ENCODE measurements around the gene NPTN.

The NPTN gene

DNA sequence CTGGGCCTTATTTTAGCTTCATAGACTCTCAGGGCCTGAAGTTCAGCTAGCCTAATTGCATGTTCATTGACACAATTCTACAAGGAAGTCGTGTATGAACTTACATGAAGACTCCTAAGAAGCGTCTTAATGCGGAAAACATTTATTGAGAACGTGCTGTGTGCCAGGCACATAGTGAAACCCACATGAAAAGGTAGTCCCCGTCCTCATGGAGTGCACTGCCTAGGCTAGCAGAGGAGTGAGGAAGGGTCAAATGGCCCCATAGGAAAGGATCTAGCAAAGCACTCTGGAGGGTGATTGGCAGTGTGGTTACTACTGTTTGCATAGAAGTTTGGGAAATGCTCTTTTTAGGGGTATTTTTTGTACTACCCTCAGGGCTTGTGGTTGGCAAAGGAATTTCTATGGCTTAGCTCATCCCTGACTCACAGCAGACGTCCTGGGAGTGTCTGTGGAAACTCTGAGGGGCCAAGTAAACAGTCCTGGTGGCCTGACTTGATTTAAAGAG lies 854 bp upstream of the NPTN start:
- no peak for DNase-seq (ENCODE audit: extremely low read depth in 1 of 2, low read depth in 1 of 2)

DNA sequence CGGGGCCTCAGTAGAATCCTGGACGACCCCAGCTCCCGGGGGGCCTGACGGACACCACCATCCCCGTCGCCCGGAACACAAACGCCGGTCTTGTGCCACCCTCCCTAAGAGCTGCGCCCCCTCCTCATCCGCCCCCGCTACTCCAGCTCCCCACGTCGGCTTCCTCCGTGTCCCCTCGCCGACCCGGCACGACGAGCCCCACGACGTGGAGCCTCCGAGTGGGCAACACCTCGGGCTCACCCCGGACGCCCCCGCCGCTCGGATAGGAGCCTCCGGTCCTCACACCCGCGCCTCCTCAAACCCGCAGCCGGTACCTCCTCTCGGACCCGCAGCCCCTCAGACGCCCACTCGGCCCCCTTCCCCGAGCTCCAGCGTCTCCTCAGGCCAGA lies 525 bp downstream of the NPTN start:
- no peak for DNase-seq (ENCODE audit: extremely low read depth in 1 of 2, low read depth in 1 of 2)

DNA sequence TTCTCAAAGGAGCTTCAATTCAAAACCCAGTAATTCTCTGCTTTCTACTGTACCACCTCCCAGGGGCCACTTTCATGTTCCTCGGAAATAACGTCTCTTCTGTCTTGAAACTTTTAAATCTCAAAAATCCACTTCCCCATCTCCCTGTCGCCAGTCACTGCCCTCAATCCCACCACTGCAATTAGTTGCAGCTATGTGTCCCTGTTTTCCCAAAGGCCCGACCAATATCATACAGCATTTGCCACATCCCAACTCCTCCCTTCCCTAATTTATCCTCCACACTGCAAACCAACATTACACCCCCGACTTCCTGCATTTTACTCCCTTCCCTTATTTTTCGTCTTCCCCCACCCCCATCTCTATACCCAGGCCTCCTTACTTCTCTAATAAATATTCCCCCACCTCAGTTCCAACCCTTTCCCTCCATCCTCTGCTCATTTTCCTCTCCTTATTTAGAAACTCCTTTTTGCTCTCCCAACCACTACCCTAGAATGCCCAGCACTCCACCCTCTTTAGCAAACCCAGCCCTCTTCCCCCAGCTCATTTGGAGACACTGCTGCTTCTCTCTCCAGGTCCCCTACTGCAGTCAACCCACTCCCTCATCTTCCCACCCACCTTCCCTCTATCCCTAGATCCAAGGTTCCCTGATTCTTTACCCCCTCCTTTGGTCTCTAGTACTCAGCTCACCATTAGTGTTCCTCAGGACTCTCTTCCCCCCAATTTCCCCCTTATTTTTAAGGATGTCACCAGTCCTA lies 1.1 kb downstream of the NPTN start:
- DNase-seq (ENCODE audit: extremely low read depth in 1 of 2, low read depth in 1 of 2): no peak

DNA sequence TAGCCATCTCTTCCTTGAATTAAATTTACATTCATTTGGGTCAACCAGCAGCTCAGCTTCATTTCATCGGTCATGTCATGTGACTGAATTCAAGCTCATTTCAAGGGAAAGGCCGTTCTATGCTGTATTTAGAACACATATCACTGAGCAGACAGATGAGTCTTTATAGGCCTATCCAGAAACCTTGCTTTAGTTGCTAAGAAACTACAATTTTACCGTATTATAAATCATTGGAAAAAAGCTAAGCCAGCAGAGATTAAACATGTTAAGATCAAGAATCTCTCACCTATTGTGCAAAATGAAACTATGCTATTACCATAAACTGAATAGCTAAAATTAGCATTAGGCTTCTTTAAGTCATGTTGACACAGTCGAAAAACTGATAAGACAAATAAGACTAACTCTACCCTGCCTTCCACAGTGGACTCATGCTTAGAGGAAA lies 2.2 kb downstream of the NPTN start:
- no peak for DNase-seq (ENCODE audit: extremely low read depth in 1 of 2, low read depth in 1 of 2)

DNA sequence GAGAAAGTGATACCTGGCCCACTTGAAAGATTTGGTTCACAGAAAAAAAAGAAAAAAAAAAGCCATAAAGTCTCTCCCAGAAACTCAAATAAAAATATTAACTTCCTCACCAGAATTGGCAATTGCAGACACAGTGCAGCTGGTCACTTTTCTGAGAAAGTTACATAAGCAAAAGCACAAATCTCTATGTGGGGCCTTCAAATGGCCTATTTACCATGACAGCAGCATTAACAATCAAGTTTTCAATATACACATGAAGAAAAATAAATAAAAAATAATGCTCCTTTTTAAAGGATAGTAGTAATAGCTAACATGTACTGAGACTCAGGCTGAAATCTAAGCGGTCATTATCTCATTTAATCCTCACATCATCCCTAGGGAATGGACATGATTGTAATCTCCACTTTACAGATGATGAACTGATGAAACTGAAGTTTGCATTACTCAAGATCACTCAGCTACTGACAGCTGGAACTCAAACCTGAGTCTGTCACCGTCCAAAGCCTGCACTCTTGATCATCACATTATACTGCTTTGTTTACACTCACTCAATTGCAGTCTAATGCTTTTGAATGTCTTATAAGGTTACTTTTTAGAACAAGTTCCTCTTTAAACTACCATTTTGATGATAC lies 3.3 kb downstream of the NPTN start:
- DNase-seq (ENCODE audit: extremely low read depth in 1 of 2, low read depth in 1 of 2): no peak

DNA sequence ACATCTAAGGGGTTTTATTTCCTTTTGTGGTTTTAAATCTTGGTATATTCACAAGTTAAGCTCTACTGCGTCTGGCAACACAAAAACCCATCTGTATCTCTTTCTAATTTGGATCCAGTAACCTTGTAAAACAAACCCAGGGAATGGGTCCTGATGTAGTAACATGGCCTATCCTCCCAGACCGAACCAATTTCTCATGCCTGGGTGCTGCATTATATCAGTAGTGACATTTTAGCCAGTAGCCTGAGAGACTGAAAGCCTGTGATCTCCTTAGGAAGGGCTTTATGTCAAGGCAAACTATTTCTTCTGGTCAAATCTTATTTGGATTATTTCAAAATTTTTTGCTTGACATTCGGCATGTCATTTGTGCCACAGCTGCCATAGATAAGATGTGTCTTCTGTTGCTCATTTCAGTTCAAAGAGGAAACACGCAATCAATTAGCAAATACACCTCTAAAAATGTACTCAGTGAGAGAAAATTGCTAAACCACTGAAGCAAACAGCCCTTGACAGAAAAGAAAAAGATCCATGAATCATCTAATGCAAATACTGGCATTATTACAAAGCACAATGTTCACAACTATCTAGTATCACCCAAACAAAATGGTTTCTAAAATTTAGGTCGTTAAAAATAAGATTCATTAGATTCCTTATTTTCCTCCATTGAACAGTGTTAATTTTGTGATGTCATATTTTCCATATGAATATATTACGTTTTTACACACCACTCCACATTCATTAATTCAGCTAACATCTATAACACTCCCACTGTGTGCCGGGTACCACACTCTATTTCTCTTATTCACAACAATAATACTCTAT lies 4.0 kb downstream of the NPTN start:
- DNase-seq (ENCODE audit: extremely low read depth in 1 of 2, low read depth in 1 of 2): no peak

DNA sequence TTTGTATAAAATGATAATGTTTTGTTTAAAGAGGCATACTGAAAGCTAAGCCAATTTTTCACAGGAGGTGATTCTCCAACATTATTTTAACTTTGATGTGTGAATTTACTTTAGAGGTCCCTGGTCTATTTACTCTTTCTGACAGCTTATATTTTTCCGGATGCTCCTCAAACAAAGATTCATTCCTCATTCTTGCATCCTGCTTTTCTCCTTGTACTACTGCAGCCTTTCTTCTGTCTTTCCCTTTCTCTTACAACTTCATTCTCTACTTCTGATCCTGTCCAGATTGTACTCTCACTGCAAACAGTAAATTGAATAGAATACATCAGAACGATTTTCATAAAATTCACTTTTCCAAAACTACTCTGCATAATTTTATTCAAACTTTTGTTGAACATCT lies 5.1 kb downstream of the NPTN start:
- DNase-seq (ENCODE audit: extremely low read depth in 1 of 2, low read depth in 1 of 2): no peak

DNA sequence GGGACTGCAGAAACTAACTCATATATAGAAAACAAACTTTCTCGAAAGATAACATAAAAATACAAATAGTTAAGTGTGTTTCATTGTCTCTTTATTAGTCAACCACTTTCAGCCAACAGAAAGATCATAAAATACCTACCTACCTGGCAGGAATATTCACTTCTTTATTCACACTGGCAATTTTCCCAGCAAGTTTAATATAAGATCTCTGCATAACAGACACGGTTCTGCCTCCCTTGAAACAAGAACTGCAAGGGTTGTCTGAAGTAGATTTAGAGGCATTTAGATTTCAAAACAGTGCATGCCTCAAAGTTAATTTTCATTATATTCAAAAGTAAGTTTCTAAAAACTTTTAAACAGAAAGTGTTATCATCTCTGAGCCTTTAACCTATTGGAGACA lies 7.1 kb downstream of the NPTN start:
- DNase-seq (ENCODE audit: extremely low read depth in 1 of 2, low read depth in 1 of 2): no peak

DNA sequence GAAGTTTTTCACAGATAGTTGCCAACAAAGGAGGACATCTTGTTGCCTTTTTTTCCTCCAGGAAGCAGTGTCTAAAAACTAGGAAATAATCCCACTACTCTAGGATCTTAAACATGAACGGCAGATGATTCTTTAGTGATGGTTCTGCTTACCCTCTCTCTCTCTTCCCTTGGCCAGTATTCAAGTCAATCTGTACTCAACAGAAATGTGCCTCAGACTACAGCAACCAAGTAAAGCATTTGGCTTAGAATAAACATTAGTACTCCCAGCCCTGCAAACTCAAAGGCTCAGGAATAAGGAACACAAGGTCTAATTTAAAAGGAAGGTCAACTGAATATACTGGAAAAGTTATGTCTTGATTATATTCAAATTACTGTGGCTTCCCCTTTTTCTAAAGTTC lies 8.7 kb downstream of the NPTN start:
- no peak for DNase-seq (ENCODE audit: extremely low read depth in 1 of 2, low read depth in 1 of 2)

DNA sequence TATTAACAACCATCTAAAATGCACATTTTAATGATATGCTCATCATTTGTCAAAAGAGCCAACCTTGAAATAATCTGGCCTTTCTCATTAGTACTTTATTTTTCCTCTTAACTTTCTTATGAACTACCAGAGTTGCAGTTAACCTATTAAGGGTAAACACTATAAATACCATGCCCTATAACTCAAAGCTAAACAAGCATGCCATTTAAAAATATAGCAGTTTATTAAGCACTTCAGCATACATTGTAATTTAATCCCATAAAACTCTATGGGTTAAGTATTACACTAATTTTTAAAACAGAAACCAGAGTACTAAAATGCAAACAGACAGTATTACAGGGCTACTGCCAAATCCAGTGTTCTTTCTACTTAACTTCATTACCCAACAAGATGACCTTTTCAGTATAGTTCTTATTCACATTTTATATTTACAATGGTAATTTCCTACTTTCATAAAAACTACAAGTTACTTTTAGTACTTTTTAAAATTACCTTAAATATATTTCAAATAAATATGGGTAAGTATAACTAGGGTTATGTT lies 11.8 kb downstream of the NPTN start:
- DNase-seq (ENCODE audit: extremely low read depth in 1 of 2, low read depth in 1 of 2): no peak

DNA sequence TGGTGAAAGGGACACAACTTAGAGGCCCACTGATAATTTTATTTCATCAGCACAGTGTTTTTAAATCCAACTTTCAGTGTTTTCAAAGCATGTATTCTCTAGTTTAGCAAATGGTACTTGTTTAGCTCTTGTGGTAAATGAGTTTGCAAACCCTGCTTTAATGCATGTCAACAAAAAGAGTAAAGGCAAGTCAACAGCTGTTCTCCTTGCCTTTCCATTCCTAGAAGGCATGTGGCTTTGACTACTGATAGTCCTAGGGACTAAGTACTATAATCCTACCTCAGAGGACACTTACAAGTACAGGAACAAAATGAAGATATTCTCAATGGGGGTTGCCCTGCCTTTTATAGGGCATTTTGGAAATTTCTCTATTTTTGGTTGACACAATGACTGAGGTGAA lies 13.1 kb downstream of the NPTN start:
- no peak for DNase-seq (ENCODE audit: extremely low read depth in 1 of 2, low read depth in 1 of 2)

DNA sequence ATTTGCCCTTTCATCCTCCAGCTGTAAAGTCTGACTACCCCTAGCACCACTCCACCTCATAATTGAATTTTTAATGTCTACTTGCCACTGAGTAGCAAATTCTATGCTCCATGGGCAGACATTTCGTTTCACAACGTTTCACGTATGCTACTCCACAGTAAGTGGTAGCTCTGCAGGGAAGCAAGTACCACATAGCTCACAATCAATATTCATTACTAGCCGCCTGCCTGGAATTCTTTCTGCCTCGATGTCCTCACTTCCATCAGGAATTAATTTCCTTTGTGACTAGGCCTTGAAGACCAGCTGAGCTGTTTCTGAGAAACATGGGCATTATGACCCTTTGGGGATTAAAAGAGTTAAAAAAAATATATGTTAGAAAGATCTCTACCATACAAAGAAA lies 15.3 kb downstream of the NPTN start:
- DNase-seq (ENCODE audit: extremely low read depth in 1 of 2, low read depth in 1 of 2): no peak

DNA sequence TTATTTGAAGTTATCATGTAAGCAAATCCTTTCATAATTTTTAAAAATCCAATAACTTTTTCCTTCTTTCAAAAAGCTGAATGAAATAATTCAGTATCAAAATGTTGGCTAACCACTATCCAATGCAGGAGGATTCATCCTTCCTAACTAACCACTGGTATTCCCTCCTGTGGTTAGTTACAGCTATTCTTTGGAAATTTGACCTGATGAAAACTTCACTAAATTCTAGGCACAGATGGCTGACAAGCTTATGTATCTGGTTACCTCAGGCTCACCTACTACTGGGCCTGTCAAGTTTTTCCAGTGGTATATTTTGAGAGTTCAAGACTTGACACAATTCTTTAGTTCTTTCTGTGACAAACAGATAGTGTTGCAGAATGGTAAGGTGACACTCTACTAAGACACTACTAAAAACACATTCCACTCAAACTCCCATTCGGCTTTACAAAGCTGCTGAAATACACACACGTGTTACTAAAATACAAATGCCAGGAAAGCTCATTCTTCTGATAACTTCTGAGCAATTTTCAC lies 15.8 kb downstream of the NPTN start:
- no peak for DNase-seq (ENCODE audit: extremely low read depth in 1 of 2, low read depth in 1 of 2)

DNA sequence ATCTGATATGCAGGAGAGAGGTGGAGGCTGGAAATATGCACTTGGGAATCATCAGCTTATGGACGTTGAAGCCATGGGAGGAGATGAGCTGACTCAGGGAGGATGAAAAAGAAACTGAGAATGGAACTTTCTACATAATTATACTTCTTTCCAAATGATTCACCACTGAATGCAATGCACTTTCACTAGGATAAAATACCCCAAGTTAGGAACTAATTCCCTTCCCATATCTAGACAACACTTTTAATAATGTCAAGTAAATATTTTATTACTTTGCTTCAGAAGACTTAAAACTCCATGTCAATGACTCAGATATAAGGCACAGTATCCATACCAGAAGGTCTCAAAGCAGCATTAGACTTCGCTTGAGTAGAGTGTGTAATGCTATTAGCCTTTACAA lies 24.2 kb downstream of the NPTN start:
- no peak for DNase-seq (ENCODE audit: extremely low read depth in 1 of 2, low read depth in 1 of 2)

DNA sequence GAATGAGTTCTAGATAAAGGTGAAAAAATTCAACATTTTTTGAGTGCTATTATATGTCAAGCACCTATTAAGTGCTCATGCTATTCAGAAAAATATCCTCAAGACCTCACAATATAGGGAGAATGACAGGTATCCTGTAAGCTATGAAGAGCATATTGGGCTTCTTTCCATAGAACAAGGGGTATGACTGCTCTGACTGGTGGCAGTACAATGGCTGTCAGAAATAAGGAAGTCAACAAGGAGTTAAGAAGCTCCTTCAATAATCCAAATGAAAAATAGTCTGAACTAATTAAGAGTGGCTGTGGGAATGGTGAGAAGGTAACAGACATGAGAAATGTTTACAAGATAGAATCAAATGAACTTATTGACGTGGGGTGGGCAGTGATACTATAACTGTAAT lies 24.7 kb downstream of the NPTN start:
- no peak for DNase-seq (ENCODE audit: extremely low read depth in 1 of 2, low read depth in 1 of 2)

DNA sequence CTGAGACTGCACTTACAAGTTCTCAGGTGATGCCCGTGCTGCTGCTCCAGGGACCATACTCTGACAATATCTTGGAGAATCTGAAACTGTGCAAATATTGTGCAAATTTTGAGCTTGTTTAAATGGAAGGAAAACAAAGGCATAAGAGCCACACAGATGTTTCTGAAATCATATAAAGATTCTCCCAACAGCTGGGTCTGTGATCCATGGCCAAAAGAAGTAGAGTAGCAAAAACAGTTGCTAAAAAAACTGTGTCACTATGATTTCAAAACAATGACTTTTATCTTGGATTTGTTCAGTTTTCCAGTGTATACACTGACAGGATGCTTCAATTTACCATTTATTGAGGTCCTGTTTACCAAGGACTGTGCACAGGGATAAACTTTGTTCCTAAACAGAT lies 25.3 kb downstream of the NPTN start:
- no peak for DNase-seq (ENCODE audit: extremely low read depth in 1 of 2, low read depth in 1 of 2)

DNA sequence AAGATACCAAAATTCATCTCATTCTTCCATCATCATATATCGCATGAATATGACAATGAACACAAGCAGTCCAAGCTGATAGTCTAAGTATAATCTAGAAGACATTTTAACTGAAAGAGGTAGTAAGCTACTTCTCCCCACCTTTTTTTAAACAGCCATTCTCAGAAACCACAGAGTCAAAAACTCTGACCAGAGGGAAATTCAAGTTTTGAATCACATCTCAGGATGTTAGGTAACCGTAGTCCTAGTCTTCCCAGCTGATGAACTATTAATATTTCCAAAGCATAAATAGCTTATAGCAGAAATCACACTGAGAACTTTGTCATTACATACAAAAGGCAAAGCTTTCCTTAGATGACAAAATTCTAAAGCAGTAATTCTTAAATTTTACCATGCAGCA lies 25.8 kb downstream of the NPTN start:
- no peak for DNase-seq (ENCODE audit: extremely low read depth in 1 of 2, low read depth in 1 of 2)

DNA sequence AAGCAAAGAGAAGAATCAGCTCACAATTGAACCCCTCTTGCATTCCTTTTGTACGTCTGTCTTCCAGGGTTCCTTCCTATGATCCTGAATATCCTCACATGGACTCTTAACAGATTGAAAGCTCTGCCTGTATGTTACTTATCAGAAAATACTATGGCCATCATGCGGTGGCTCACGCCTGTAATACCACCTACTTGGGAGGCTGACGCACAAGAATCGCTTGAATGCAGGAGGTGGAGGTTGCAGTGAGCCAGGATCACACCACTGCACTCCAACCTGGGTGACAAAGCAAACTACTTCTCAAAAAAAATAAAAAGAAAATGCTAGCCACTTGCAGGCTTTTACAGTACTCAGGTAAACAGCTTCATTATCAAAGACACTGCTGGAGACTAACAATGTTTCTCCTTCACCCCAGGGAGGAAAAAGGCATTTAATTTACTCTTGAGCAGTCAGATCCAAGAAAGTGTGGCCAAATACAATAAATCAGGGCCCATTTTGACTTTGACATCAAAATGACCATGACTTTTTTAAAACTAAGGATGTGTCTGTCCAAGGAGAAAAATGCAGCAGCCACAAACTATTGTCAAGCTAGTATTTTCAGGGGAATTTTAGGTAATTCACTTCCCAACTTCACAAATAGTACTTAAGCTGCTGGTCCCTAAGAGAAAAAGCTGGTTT lies 27.3 kb downstream of the NPTN start:
- no peak for DNase-seq (ENCODE audit: extremely low read depth in 1 of 2, low read depth in 1 of 2)

DNA sequence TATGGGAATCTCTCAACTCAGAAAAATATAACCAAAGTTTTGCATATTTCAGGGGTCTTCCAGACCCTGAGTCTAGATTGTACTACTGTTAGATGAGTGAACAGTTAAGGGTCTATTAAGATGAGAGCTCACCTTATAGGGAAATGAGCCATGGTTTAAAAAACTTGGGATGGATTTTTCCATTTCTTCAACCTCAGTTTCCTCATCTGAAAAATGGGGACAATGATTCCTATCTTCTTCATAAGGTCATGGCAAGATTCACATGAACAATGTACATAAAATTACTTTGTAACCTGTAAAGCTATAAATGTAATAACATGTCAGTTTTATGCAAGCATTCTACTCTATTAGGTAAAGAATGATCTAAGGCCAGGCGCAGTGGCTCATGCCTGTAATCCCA lies 28.7 kb downstream of the NPTN start:
- no peak for DNase-seq (ENCODE audit: extremely low read depth in 1 of 2, low read depth in 1 of 2)

DNA sequence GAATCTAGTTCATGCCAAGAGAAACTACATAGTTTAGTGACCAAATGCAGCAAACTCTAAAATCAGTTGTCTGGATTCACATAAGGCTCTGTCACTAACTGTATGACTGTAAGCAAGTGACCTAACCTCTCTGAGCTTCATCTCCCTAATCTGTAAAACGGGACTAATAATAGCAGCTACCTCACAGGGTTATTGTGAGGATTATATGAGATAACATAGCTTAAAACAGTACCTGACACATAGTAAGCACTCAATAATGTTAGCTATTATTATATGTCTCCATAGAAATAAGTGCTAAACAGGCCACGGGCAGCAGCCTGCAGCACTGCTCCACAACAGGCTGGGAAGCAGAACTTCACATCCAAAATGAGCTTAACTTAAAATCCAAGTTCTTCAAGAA lies 30.2 kb downstream of the NPTN start:
- no peak for DNase-seq (ENCODE audit: extremely low read depth in 1 of 2, low read depth in 1 of 2)

DNA sequence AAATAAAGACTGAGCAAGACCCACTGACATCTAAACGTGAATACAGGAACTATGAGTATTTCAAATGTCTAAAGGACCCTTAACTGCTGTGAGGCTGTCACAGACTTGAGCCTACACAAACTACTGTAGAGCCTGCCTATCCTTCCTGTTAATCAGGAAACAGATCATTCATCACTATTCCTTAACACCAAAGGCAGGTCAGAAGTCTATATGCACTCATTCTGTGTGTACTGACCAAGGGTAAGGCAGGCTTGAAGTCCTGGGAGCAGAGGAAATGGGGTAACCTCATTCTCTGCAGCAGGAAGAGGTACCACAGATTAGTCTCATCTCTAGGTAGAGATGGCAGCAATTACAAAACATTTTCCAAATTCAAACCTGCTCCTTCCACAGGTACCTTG lies 30.7 kb downstream of the NPTN start:
- no peak for DNase-seq (ENCODE audit: extremely low read depth in 1 of 2, low read depth in 1 of 2)
